GM15510 (cell line): Measurements from ENCODE around the gene QRICH2.

Source experiments
- POLR2A ChIP-seq: IDR thresholded peaks from 3 replicates; pipeline ENCODE4 v1.6.1; 2011; ENCODE audit warnings: borderline replicate concordance; ENCODE audit not compliant: insufficient read length; ENCODE audit errors: extremely low read depth

Gene QRICH2

DNA sequence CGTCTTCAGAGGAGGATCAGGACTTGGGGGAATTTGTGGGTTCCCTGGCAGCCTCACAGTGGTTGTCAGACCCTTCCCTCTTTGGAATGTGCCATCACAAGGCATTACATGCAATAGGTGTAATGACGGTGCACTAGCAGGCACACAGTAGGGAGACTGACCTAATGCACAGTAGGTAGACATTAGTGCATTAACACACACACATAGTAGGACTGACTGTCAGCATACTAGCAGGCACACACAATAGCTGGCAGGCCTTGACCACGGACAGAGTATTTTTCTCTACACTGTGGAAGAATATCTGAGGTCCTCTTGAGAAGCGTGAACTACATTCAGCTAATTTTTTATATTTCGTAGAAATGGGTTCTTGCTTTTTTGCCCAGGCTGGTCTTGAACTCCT is 53.8 kb downstream of the QRICH2 start:
- TF ChIP-seq POLR2A: no peak

DNA sequence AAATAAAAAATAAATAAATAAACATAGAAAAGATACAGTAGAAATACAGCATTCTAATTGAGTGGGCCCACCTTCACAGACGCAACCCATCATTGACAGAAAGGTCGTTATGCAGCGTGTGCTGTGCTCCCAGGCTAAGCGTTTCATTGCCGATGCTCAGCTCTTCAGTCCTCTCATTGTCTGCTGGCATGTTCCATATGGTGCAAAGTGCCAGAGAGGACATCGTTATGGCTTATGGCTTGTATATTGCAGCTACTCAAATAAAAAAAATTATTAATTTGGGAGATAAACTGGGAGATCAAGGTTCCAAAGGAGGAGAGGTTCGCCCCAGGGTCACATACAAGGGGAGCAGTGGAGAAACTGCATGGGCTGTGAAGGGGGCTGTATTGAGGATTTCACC is 54.2 kb downstream of the QRICH2 start:
- TF ChIP-seq POLR2A: no peak

DNA sequence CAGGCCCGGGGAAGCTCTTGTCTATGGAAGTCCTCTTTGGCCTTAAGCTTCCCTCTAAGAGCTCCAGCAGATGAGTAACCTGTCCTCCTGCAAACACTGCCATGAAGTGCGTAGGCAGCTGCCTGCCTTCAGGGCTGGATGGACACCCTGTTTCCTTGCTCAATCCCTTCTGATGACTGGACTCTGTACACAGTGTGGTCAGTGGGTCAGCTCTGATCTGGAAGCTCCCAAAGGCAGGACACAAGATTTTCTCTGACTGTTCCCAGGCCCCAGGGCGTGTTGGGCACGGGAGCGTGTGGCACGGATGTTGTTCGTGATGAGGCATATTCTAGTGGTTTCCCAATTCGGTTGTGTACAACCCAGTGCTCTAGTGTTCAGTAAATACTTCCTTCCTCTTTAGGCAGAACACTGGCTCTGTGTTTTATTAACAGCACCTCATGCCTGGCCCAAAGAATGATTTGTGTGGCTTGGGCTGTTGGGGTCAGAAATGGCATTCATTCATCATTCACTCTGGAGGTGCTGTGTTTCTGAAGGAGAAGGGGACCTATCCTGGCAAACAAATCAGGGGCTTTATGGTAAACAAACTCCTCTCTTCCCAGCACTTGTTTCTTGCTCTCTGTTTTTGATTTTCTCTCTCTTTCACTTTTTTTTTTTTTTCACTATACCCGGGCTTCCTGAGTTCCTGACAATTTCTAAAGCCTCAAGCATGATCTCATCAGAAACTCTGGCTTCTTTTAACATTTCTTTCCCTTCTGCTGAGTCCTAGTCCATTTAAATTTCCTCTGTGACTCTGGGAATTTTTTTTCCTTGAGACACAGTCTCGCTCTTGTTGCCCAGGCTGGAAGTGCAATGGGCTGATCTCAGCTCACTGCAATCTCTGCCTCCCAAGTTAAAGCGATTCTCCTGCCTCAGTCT is 55.8 kb downstream of the QRICH2 start:
- no peak for TF ChIP-seq POLR2A

- no peak for TF ChIP-seq POLR2A
Measured at GRCh38 chr17:76251478-76252039, 56.5 kb downstream of the QRICH2 start.

DNA sequence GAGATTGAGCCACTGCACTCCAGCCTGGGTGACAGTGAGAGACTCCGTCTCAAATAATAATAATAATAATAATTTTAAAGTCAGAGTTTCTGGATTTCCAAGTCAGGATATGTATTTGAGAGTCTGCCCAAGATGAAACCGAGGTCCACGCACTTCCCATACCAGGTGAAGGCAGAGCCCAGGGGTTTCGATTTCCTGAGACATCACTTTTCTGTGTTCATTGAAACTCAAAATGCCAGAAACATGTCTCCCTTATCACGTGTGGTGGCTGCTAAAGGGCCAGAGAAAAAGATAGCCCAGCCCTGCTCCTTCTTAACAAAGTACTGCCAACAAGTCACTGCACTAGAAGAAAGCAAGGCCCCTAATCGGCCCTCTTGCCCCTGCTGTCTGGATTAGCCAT is 57.9 kb downstream of the QRICH2 start:
- TF ChIP-seq POLR2A: no peak

- no peak for TF ChIP-seq POLR2A
Measured at GRCh38 chr17:76248013-76248782, 59.9 kb downstream of the QRICH2 start.

GRCh38 chr17:76247304-76247703 is 60.8 kb downstream of the QRICH2 start:
- TF ChIP-seq POLR2A: no peak

GRCh38 chr17:76246080-76247066 is 61.7 kb downstream of the QRICH2 start:
- peak; percentile 50 for TF ChIP-seq POLR2A

GRCh38 chr17:76243826-76244679 is 64.0 kb downstream of the QRICH2 start:
- TF ChIP-seq POLR2A: no peak

- TF ChIP-seq POLR2A: no peak
Measured at GRCh38 chr17:76241691-76242255, 66.3 kb downstream of the QRICH2 start.

DNA sequence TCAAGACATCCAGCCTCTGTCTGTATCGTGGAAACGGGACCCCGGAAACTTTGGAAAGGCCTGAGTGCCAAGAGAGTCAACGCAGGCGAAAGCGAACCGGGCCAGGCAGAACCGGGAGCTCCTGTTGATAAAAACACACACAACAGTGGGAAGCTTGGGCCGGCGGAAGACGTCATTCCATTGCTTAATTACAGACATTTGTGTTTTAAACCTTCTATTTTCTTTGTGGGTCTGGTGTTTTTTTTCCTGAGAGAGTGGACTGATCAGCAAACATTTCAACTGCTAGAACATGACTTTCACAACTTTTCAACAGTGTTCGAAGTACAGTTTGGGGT is 66.9 kb downstream of the QRICH2 start:
- no peak for TF ChIP-seq POLR2A

GRCh38 chr17:76240461-76241203 is 67.4 kb downstream of the QRICH2 start, which contains the start of gene RNF157:
Gene RNF157 (minus strand): TSS chr17:76240493. CDS start chr17:76240240, 253 bp downstream.
- peak; percentile 42 for TF ChIP-seq POLR2A
